HG02870 (cell line): ENCODE results near the gene ELMO1.

Experiments used
- ATAC-seq: cut with Tn5 transposase; IDR thresholded peaks from one replicate; pipeline ENCODE4 v1.9.1; 2021; ENCODE audit warnings: mild to moderate bottlenecking, moderate library complexity; ENCODE audit not compliant: unreplicated experiment

The ELMO1 gene

GRCh38 chr7:37410305-37411229 is 38.1 kb downstream of the ELMO1 start:
- no peak for ATAC-seq

- no peak for ATAC-seq
Measured at GRCh38 chr7:37409461-37409860, 39.2 kb downstream of the ELMO1 start.

GRCh38 chr7:37408291-37409228 is 40.1 kb downstream of the ELMO1 start:
- ATAC-seq: no peak

- no peak for ATAC-seq
Measured at GRCh38 chr7:37405603-37406122, 43.0 kb downstream of the ELMO1 start.

GRCh38 chr7:37405128-37405527 is 43.5 kb downstream of the ELMO1 start:
- no peak for ATAC-seq

- no peak for ATAC-seq
Measured at GRCh38 chr7:37399876-37400421, 48.7 kb downstream of the ELMO1 start.

GRCh38 chr7:37398403-37398802 is 50.3 kb downstream of the ELMO1 start:
- ATAC-seq: no peak

GRCh38 chr7:37395618-37396259 is 52.9 kb downstream of the ELMO1 start:
- ATAC-seq: no peak

GRCh38 chr7:37394158-37394557 is 54.5 kb downstream of the ELMO1 start:
- no peak for ATAC-seq

GRCh38 chr7:37393476-37393875 is 55.2 kb downstream of the ELMO1 start:
- ATAC-seq: no peak

GRCh38 chr7:37392673-37393017 is 56.0 kb downstream of the ELMO1 start:
- ATAC-seq: no peak

- ATAC-seq: no peak
Measured at GRCh38 chr7:37391791-37392672, 56.6 kb downstream of the ELMO1 start.

- no peak for ATAC-seq
Measured at GRCh38 chr7:37390114-37390513, 58.5 kb downstream of the ELMO1 start.

GRCh38 chr7:37388811-37389210 is 59.9 kb downstream of the ELMO1 start:
- no peak for ATAC-seq

GRCh38 chr7:37385787-37386186 is 62.9 kb downstream of the ELMO1 start:
- ATAC-seq: no peak

GRCh38 chr7:37382546-37383088 is 66.0 kb downstream of the ELMO1 start:
- no peak for ATAC-seq

- no peak for ATAC-seq
Measured at GRCh38 chr7:37380831-37381230, 67.8 kb downstream of the ELMO1 start.

GRCh38 chr7:37379546-37380277 is 69.0 kb downstream of the ELMO1 start:
- ATAC-seq: no peak

- ATAC-seq: no peak
Measured at GRCh38 chr7:37377231-37377630, 71.4 kb downstream of the ELMO1 start.
